A549 (cell line): ENCODE measurements around the gene TRAF7. TPM values are rescaled to one million over a fixed set of nuclear protein-coding genes. Genes with fewer than 3 reads are reported as not detected.
"Not testable (repeated sequence)": the region's sequence is repeated elsewhere in the genome, so short reads cannot be mapped to it uniquely, and the experiment has no call there.

Source experiments
- ATAC-seq, 2 experiments: fragments of 200-7000 bp in 1 of 2; fragments of >200 bp in 1 of 2; cut with Nextera tagmentation in 1 of 2; cut with Tn5 transposase in 1 of 2; 3 replicates each; pipeline versions ENCODE4 v1.8.0 to v1.9.1; 2018 to 2020; ENCODE audit warnings: mild to moderate bottlenecking in 1 of 2, moderate library complexity in 1 of 2
- CTCF ChIA-PET: fragments of 300-600 bp; sonication (Branson Sonifier 250); formaldehyde crosslinking; extraction: SDS; loops from one replicate; lab custom pipeline; 2021; ENCODE audit warnings: antibody characterized with exemption, inconsistent platforms; lab: Yijun Ruan, JAX
- POLR2A ChIA-PET: fragments of 350-600 bp; formaldehyde crosslinking; extraction: SDS; loops from one replicate; lab custom pipeline; 2021; ENCODE audit warnings: antibody characterized with exemption, inconsistent platforms; lab: Yijun Ruan, JAX
- DNase-seq, 2 experiments: peaks; one replicate each; pipeline versions ENCODE4 v3.0.0 to v3.0.0-alpha.2; 2011 to 2016; ENCODE audit warnings: low read depth in 1 of 2, low spot score in 1 of 2
- FAIRE-seq: peaks from 2 replicates; lab custom pipeline; 2011; peaks lifted over from hg19 to GRCh38; lab: Jason Lieb, UNC
- H3K27ac ChIP-seq, 2 experiments: fragments of >200 bp; sonication (Bioruptor Twin); formaldehyde crosslinking; 3 replicates each; pipeline ENCODE4 v1.5.1; 2016 to 2017
- H3K4me1 ChIP-seq: fragments of >200 bp; sonication (Bioruptor Twin); formaldehyde crosslinking; 3 replicates; pipeline ENCODE4 v1.6.1; 2016
- H3K4me2 ChIP-seq: fragments of >200 bp; sonication (Bioruptor Twin); formaldehyde crosslinking; 3 replicates; pipeline ENCODE4 v1.6.1; 2016
- H3K4me3 ChIP-seq: fragments of >200 bp; sonication (Bioruptor Twin); formaldehyde crosslinking; 3 replicates; pipeline ENCODE4 v1.5.1; 2016
- H3K9me3 ChIP-seq: fragments of >200 bp; sonication (Bioruptor Twin); formaldehyde crosslinking; 3 replicates; pipeline ENCODE4 v1.6.1; 2016
- CBX2 ChIP-seq: fragments of 200-600 bp; sonication (generic); IDR thresholded peaks from 2 replicates; pipeline ENCODE4 v1.6.1; 2016; ENCODE audit warnings: low read depth, mild to moderate bottlenecking, borderline replicate concordance
- ESRRA ChIP-seq: fragments of 150-350 bp; IDR thresholded peaks from 2 replicates; pipeline ENCODE4 v1.6.1; 2014; ENCODE audit warnings: mild to moderate bottlenecking, low read length, borderline replicate concordance
- FOSL2 ChIP-seq, 2 experiments: fragments of 450-650 bp in 1 of 2; fragments of >200 bp in 1 of 2; sonication (Bioruptor Twin) in 1 of 2; formaldehyde crosslinking; IDR thresholded peaks; 2 replicates each; pipeline versions ENCODE4 v1.5.0 to v1.6.1; 2016 to 2020; ENCODE audit warnings: mild to moderate bottlenecking in 1 of 2, moderate library complexity in 1 of 2
- FOXS1 ChIP-seq: fragments of 250-450 bp; sonication (Bioruptor Pico); IDR thresholded peaks from 2 replicates; pipeline ENCODE4 v1.5.0; 2020; ENCODE audit warnings: mild to moderate bottlenecking, moderate library complexity
- HDAC2 ChIP-seq: fragments of 200-600 bp; sonication (generic); IDR thresholded peaks from 2 replicates; pipeline ENCODE4 v1.6.1; 2016
- HOXB13 ChIP-seq: fragments of 250-450 bp; sonication (Bioruptor Pico); IDR thresholded peaks from 2 replicates; pipeline ENCODE4 v1.5.0; 2020; ENCODE audit warnings: low read depth, mild to moderate bottlenecking, moderate library complexity
- JUN ChIP-seq, 2 experiments: fragments of >200 bp; sonication (Bioruptor Twin); formaldehyde crosslinking; IDR thresholded peaks; 2 replicates in 1 of 2; 3 replicates in 1 of 2; pipeline ENCODE4 v1.6.1; 2016 to 2017
- MYC ChIP-seq: IDR thresholded peaks from 2 replicates; pipeline ENCODE4 v1.6.1; 2012; ENCODE audit warnings: mild to moderate bottlenecking, inconsistent platforms, low read length, improper control_type of control experiment, borderline replicate concordance
- NFE2L2 ChIP-seq: fragments of 150-350 bp; conservative IDR thresholded peaks from 2 replicates; pipeline ENCODE4 v1.6.1; 2014; ENCODE audit warnings: low read length
- NR3C1 ChIP-seq: fragments of >200 bp; sonication (Bioruptor Twin); formaldehyde crosslinking; IDR thresholded peaks from 3 replicates; pipeline ENCODE4 v1.6.1; 2017
- RCOR1 ChIP-seq: fragments of 150-350 bp; IDR thresholded peaks from 2 replicates; pipeline ENCODE4 v1.6.1; 2014; ENCODE audit warnings: antibody characterized with exemption, low read length, low read depth
- SREBF2 ChIP-seq: fragments of 450-650 bp; IDR thresholded peaks from 2 replicates; pipeline ENCODE4 v1.6.1; 2014; ENCODE audit warnings: mild to moderate bottlenecking, moderate library complexity
- ZSCAN20 ChIP-seq: fragments of 250-450 bp; sonication (Bioruptor Pico); IDR thresholded peaks from 2 replicates; pipeline ENCODE4 v1.8.0; 2022; ENCODE audit warnings: mild to moderate bottlenecking, moderate library complexity
- WGBS: methylation state at CpG from one replicate; pipeline ENCODE4 v1.1.6; 2017; ENCODE audit errors: missing lambda C conversion rate; 5-methylcytosine and 5-hydroxymethylcytosine counted together
- polyA plus RNA-seq, 4 experiments: library from polyadenylated mRNA; depleted of rRNA in 3 of 4; stranded (reverse); fragments of >200 nt; fragmentation: RNase III in 1 of 4; extraction: RNeasy Plus Mini Kit Qiagen cat#74134 plus additional on column Dnase treatment in 1 of 4; gene quantifications; 2 replicates in 3 of 4; 3 replicates in 1 of 4; pipeline ENCODE4 v1.2.3, GENCODE V29; 2011 to 2017

Gene TRAF7
- polyA plus RNA-seq, 2 of the 4 experiments (the other 2 are of a cell fraction), result 31.9 to 50.0 TPM

DNA sequence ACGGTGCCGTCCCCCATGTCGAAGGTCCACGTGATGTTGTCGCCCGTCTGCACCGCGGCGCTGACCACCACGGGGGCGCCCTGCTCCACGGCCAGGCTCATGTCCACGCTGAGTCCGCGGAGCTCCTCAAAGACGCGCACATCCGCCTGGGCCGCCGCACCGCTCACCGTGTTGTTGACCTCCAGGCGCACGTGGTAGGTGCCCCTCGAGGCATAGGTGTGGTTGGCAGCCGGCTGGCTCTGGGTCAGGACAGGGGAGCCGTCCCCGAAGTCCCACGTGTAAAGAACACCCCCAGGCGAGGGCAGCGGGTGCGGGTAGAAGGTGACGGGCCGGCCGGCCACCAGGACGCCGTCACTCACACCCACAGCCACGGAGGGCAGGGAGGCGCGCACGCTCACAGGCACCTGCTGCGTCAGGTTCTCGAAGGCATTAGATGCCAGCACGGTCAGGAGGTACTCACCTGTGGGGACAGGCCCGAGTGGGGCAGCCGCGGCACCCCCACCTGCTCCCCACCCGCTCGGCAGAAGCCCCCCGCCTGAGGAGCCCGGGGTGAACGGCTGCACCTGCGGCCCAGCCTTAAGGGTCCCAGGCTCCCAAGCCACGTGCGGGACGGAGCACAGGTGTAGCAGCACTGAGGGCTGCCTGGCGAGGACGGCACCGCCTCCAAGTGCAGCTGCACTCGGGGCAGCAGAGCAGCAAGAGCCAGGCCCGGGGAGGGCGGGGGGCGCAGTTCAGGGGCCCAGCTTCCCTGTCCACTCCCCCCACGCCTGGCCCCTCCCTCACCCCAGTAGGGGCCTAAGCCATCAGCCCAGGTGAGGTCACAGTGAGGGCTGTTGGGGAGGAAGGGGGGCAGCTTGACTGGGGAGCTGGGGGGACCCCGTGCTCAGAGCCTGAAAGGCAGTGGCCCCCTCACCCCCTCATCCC is 43.9 kb upstream of the TRAF7 start:
- H3K9me3 ChIP-seq, DNase-seq, POLR2A ChIA-PET, ATAC-seq, FAIRE-seq, H3K27ac ChIP-seq, CTCF ChIA-PET, H3K4me2 ChIP-seq, H3K4me3 ChIP-seq, H3K4me1 ChIP-seq: not testable (repeated sequence)
- WGBS, result 96% methylated on average over 44 of the region's 65 CpGs

DNA sequence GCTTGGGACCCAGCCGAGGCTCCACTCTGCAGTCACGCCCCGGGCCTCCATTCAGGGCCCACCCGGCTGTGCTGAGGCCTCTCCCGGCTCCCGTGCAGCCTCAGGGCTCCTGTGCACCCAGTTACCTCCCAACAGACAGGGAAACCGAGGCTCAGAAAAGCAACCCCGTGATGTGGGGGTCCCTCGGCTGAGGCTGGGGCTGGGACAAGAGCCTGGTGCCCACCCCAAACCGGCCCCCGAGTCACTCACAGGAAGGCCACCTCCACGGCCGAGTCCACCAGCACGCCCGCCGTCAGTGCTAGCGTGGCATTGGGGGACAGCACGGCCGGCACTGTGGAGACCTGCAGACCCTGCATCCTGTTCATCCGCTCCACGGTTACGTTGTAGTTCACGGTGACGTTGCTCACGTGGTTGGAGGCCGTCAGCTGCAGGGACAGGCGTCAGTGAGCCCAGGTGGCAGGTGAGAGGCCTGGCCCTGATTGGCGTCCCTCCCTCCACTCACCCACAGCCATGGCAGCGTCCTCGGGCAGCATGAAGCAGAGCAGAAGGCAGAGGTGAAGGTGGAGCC is 43.0 kb upstream of the TRAF7 start:
- ATAC-seq, CTCF ChIA-PET, H3K4me2 ChIP-seq, FAIRE-seq, DNase-seq, H3K4me1 ChIP-seq, H3K27ac ChIP-seq, H3K4me3 ChIP-seq, POLR2A ChIA-PET, H3K9me3 ChIP-seq: not testable (repeated sequence)
- 91% methylated on average over 20 of the region's 30 CpGs for WGBS

DNA sequence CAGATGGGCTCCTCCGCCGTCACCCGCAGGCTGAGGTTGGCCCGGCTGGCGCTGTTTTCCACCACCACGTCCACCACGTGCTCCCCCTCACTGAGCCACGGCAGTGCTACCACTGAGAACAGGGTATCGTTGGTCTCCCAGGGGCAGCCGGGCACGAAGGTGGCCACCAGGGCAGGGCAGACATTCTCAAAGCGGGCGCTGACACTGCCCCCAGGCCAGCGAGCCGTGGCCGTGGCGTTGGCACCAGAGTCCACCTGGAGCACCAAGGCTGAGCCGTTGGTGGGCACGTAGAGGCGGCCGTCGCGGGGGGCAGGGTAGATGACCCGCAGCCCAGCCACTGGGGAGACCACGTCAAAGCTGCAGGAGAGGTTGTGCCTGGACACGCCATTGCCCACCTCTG is 41.4 kb upstream of the TRAF7 start:
- H3K4me2 ChIP-seq, POLR2A ChIA-PET, H3K4me3 ChIP-seq, ATAC-seq, H3K27ac ChIP-seq, H3K4me1 ChIP-seq, FAIRE-seq, H3K9me3 ChIP-seq, CTCF ChIA-PET, DNase-seq: not testable (repeated sequence)
- 94% methylated on average over 17 of the region's 26 CpGs for WGBS

DNA sequence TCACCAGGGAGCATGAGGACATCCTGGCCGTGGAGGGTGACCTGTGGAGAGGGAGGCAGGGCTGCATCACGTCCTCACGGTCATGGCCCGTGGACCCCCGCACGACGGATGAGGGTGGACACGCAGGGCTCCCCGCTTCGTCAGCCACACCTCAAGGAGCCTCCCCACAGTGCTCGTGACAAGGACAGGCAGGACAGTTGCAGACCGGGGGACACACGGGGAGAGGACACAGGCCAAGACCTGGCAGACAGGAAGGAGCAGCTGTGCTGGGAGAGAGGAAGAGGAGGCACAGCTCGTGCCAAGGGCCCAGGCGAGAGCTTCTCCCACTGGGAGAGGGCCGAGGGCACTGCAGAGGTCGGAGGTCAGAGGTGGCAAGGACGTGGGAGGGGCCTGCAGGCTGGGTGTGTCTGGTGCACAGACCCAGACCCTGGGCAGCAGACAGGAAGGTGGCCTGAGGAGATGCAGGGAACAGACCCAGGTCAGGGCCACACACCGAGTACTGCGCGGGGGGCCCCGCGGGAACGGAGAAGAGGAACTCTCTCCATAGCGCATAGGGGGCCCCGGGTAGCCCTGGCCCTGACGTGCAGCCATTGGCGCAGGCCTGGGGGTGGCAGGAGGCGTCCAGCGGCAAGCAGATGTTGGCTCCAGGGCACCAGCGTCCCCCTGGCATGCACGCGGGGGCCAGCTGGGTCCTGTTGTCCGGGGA is 40.5 kb upstream of the TRAF7 start:
- POLR2A ChIA-PET, H3K4me2 ChIP-seq, H3K4me1 ChIP-seq, FAIRE-seq, H3K9me3 ChIP-seq, DNase-seq, ATAC-seq, H3K4me3 ChIP-seq, H3K27ac ChIP-seq, CTCF ChIA-PET: not testable (repeated sequence)
- whole genome bisulfite sequencing, result 90% methylated on average over 26 of the region's 34 CpGs

DNA sequence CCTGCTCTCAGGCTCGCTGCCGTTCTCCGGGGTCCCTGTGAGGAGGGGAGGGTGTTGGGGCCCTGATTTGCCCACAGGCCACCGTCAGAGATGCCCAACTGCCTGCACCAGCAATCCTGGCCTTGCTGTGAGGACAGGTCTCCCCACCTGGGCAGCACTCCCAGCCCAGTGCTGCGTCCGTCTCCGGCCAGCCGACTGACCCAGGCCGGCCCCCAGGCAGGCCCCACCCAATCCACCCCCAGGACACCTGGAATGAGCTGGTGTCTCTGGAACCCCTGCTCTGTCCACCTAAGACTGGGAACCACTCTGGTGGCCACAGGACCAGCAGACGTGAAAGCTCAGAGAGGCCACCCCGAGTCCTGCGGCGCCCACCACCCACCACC is 40.0 kb upstream of the TRAF7 start:
- ChIA-PET POLR2A (no interaction called here), CTCF (no interaction called here)
- Histone ChIP-seq H3K27ac (no peak overlapping the region), H3K4me3 (no peak overlapping the region), H3K4me1 (no peaks in the 10 kb centered on the region), H3K9me3 (no peaks in the 10 kb centered on the region), H3K4me2 (no peak overlapping the region)
- TF ChIP-seq HDAC2, result no peak
- TF ChIP-seq ESRRA, result no peak
- no peak for TF ChIP-seq JUN (IDR thresholded peaks at IDR 0.05)
- TF ChIP-seq RCOR1, result no peak
- no peak for TF ChIP-seq NFE2L2
- no peak for TF ChIP-seq CBX2
- no peak for TF ChIP-seq NR3C1
- no peak for TF ChIP-seq FOXS1 (CRISPR knock-in tag)
- TF ChIP-seq ZSCAN20 (CRISPR knock-in tag), result no peak
- no peak for TF ChIP-seq SREBF2
- no peak for TF ChIP-seq MYC
- TF ChIP-seq HOXB13, result no peak
- TF ChIP-seq FOSL2 (IDR thresholded peaks at IDR 0.05), result no peak
- TF ChIP-seq FOSL2 (CRISPR knock-in tag; IDR thresholded peaks at IDR 0.05), result no peak
- ATAC-seq (no peak), FAIRE-seq (no peak), DNase-seq (no peak)
- WGBS, result 96% methylated on average over 5 of the region's 13 CpGs

DNA sequence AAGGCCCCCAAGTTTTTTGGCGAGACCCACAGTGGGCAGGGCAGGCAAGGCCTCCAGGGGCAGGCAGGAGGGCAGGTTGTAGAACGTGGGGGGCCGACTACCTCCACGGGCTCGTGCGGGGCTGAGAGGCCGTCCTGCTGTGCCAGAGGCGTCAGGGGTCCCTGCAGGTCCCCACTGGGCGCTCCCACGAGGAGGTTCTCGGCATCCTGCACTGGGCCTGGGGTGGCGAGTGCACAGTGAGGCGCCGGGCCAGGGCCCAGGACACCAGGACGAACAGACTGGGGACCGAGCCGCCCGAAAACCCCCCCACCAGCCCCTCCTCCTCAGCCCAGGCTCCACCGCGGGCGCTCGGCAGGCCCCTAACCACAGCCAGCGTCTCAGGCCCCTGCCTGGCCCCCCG is 39.2 kb upstream of the TRAF7 start:
- 100% methylated on average over 1 of the region's 24 CpGs for WGBS
- DNase-seq, POLR2A ChIA-PET, H3K4me3 ChIP-seq, H3K4me1 ChIP-seq, CTCF ChIA-PET, H3K4me2 ChIP-seq, ATAC-seq, FAIRE-seq, H3K27ac ChIP-seq, H3K9me3 ChIP-seq: not testable (repeated sequence)

DNA sequence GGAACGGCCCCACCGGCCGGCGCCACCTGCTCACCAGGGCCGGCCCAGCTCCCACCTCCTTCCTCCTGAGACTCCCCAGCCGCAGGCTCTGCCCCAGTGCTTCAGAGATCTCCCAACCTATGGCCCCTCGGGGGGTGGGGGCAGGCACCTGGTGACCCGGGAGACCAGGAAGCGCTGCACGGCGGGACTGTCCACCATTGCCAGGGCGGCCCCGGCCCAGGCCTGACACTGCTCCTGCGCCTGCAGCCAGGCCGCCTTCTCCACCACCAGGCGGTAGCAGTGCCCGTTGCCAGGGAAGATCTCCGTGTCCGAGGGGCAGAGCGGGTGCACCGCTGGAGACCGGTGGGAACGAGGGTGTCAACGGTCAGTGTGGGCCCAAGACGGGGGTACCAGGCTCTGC is 38.2 kb upstream of the TRAF7 start:
- DNase-seq, FAIRE-seq, H3K9me3 ChIP-seq, POLR2A ChIA-PET, H3K4me3 ChIP-seq, CTCF ChIA-PET, ATAC-seq, H3K4me1 ChIP-seq, H3K27ac ChIP-seq, H3K4me2 ChIP-seq: not testable (repeated sequence)
- 91% methylated on average over 11 of the region's 25 CpGs for WGBS

DNA sequence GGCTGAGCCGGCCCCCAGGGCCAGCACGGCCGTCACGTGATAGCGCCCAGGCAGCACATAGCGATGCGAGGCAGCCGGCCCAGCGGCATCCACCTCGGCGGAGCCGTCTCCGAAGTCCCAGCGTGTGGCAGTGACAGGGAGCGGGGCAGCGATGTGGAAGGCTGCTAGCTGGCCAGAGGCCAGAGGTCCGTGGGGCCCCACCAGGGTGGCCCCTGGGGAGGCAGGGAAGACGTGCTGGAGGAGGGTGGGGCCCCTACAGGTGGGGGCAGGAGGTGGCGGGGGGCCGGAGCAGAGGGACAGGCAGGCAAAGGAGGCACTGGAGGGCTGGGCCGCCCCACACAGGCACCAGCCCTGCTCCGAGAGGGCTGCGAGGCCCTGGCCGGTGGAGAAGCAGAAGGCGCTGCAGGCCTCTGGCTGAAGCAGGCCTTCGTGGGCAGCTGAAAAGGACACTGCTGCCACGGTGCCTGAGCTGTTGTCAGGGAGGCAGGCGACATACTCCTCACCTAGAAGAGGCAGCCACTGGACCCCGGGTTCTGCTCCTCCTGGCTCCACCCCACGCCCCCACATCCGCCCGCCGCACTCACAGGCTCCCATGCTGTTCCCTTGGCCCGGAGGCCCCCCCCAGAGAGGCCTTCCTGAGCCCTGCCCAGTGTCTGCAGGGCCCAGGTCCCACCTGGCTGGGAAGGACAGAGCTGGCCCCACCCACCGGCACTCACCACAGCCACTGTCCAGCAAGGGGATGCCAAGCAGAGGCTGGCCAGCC is 37.4 kb upstream of the TRAF7 start:
- H3K27ac ChIP-seq, H3K9me3 ChIP-seq, ATAC-seq, CTCF ChIA-PET, H3K4me2 ChIP-seq, FAIRE-seq, POLR2A ChIA-PET, DNase-seq, H3K4me1 ChIP-seq, H3K4me3 ChIP-seq: not testable (repeated sequence)
- WGBS, result 93% methylated on average over 3 of the region's 35 CpGs
